GM23338 (cell line): Measurements from ENCODE around the gene GOLGA8B. TPM values are rescaled to one million over a fixed set of nuclear protein-coding genes. Genes with fewer than 3 reads are reported as not detected.
A peak's percentile ranks its signal among the peaks of the same experiment; 100 is the strongest.
"Not testable (repeated sequence)": the region's sequence is repeated elsewhere in the genome, so short reads cannot be mapped to it uniquely, and the experiment has no call there.

Source experiments
- ATAC-seq: fragments of 200-7000 bp; cut with Tn5 transposase; 3 replicates; pipeline ENCODE4 v1.9.1; 2020
- DNase-seq: peaks from one replicate; pipeline ENCODE4 v3.0.0-alpha.2; 2015; ENCODE audit warnings: low spot score
- H2AFZ ChIP-seq: fragments of 200-600 bp; sonication (generic); 2 replicates; pipeline ENCODE4 v1.8.0; 2016; ENCODE audit warnings: antibody characterized with exemption, mild to moderate bottlenecking, moderate library complexity
- H3F3A ChIP-seq: fragments of 200-600 bp; sonication (generic); replicated peaks from 2 replicates; pipeline ENCODE4 v1.8.0; 2017; ENCODE audit warnings: antibody characterized with exemption, mixed run types, low read depth
- H3K27ac ChIP-seq: fragments of 200-600 bp; sonication (generic); 2 replicates; pipeline ENCODE4 v1.6.1; 2016; ENCODE audit warnings: low read depth
- H3K27me3 ChIP-seq: fragments of 200-600 bp; sonication (generic); 2 replicates; pipeline ENCODE4 v1.8.0; 2016; ENCODE audit warnings: mild to moderate bottlenecking, mixed run types, moderate library complexity; ENCODE audit not compliant: insufficient read depth
- H3K36me3 ChIP-seq: fragments of 200-600 bp; sonication (generic); 2 replicates; pipeline ENCODE4 v1.8.0; 2016; ENCODE audit warnings: mild to moderate bottlenecking; ENCODE audit not compliant: insufficient read depth
- H3K4me1 ChIP-seq: fragments of 200-600 bp; sonication (generic); 2 replicates; pipeline ENCODE4 v1.8.0; 2016; ENCODE audit warnings: mild to moderate bottlenecking, moderate library complexity; ENCODE audit not compliant: insufficient read depth
- H3K4me2 ChIP-seq: fragments of 200-600 bp; sonication (generic); 2 replicates; pipeline ENCODE4 v1.7.1; 2017; ENCODE audit warnings: mixed run types
- H3K4me3 ChIP-seq: fragments of 200-600 bp; sonication (generic); 2 replicates; pipeline ENCODE4 v1.6.1; 2016; ENCODE audit warnings: mixed run types
- H3K79me2 ChIP-seq: fragments of 200-600 bp; sonication (generic); replicated peaks from 2 replicates; pipeline ENCODE4 v1.8.0; 2017; ENCODE audit warnings: mild to moderate bottlenecking; ENCODE audit not compliant: insufficient read depth
- H3K9me2 ChIP-seq: fragments of 200-600 bp; sonication (generic); 2 replicates; pipeline ENCODE4 v1.8.0; 2017; ENCODE audit not compliant: insufficient read depth
- H4K20me1 ChIP-seq: fragments of 200-600 bp; sonication (generic); replicated peaks from 2 replicates; pipeline ENCODE4 v1.8.0; 2017; ENCODE audit warnings: mild to moderate bottlenecking; ENCODE audit not compliant: insufficient read depth
- H3K27ac Mint-ChIP-seq: 2 replicates; pipeline ENCODE4 v1.8.0; 2020; ENCODE audit warnings: inconsistent platforms, mild to moderate bottlenecking, moderate library complexity, mixed read lengths
- H3K27me3 Mint-ChIP-seq: 3 replicates; pipeline ENCODE4 v1.8.0; 2022; ENCODE audit warnings: low read depth, mild to moderate bottlenecking, moderate library complexity, mixed read lengths, inconsistent platforms; ENCODE audit not compliant: insufficient read depth, poor library complexity
- H3K36me3 Mint-ChIP-seq: 3 replicates; pipeline ENCODE4 v1.8.0; 2021; ENCODE audit warnings: low read depth, mild to moderate bottlenecking, inconsistent platforms, moderate library complexity, mixed read lengths
- H3K4me1 Mint-ChIP-seq: 3 replicates; pipeline ENCODE4 v1.8.0; 2020; ENCODE audit warnings: mild to moderate bottlenecking, inconsistent platforms, mixed read lengths
- H3K4me3 Mint-ChIP-seq: 3 replicates; pipeline ENCODE4 v1.8.0; 2021; ENCODE audit warnings: moderate library complexity, mild to moderate bottlenecking, inconsistent platforms, mixed read lengths
- H3K9me3 Mint-ChIP-seq: 3 replicates; pipeline ENCODE4 v1.8.0; 2020; ENCODE audit warnings: moderate library complexity, mild to moderate bottlenecking, inconsistent platforms, mixed read lengths
- CREB1 ChIP-seq: fragments of 250-450 bp; sonication (Bioruptor Pico); IDR thresholded peaks from 2 replicates; pipeline ENCODE4 v1.5.0; 2020; ENCODE audit warnings: low read depth, mild to moderate bottlenecking, moderate library complexity
- JUNB ChIP-seq: IDR thresholded peaks from one replicate; pipeline ENCODE4 v1.6.1; 2016; ENCODE audit warnings: antibody characterized with exemption; ENCODE audit not compliant: unreplicated experiment
- POLR2AphosphoS5 ChIP-seq: IDR thresholded peaks from 2 replicates; pipeline ENCODE4 v1.6.1; 2016; ENCODE audit warnings: antibody characterized with exemption, low read depth
- ZNF114 ChIP-seq: fragments of 250-450 bp; sonication (Bioruptor Pico); IDR thresholded peaks from 2 replicates; pipeline ENCODE4 v1.5.0; 2020; ENCODE audit warnings: mild to moderate bottlenecking, moderate library complexity
- ZNF331 ChIP-seq: fragments of 250-450 bp; sonication (Bioruptor Pico); IDR thresholded peaks from 2 replicates; pipeline ENCODE4 v1.5.0; 2020; ENCODE audit warnings: low read depth, mild to moderate bottlenecking, moderate library complexity
- polyA plus RNA-seq: library from polyadenylated mRNA; unstranded; fragments of >200 nt; fragmentation: Nextera tagmentation; extraction: Ambion mirVana; gene quantifications from 2 replicates; pipeline ENCODE4 v1.2.1, GENCODE V29; 2016
- total RNA-seq: library from RNA; depleted of rRNA; stranded (reverse); fragments of >200 nt; shearing (Covaris generic); gene quantifications from 2 replicates; pipeline ENCODE4 v1.2.3, GENCODE V29; 2014
- TF ChIP-seq, protein P1 (sequence below): fragments of 250-450 bp; sonication (Bioruptor Pico); IDR thresholded peaks from 2 replicates; pipeline ENCODE4 v1.5.0; 2020; ENCODE audit warnings: mild to moderate bottlenecking, moderate library complexity
- TF ChIP-seq, protein P2 (sequence below), 2 experiments: fragments of 200-600 bp in 1 of 2; sonication (generic) in 1 of 2; conservative IDR thresholded peaks; 2 replicates each; pipeline versions ENCODE4 v1.5.1 to v1.6.1; 2016 to 2017; ENCODE audit warnings: antibody characterized with exemption in 2 of 2, low read depth in 2 of 2, mild to moderate bottlenecking in 2 of 2, moderate library complexity in 1 of 2

The GOLGA8B gene
- total and polyA plus RNA-seq, 2 experiments from 2014 or later: 44.9 to 50.2 TPM

GRCh38 chr15:34591306-34591705 is 7.9 kb upstream of the GOLGA8B start:
- H3K36me3 Mint-ChIP-seq: no peaks in the 10 kb centered on the region
- peaks cover 6% of the 10 kb centered on the region for H3K27me3 Mint-ChIP-seq
- H3K4me1 Mint-ChIP-seq: peaks cover 5% of the 10 kb centered on the region
- Histone ChIP-seq H3F3A (no peaks in the 10 kb centered on the region), H3K27ac (no peak overlapping the region), H3K4me2 (no peak overlapping the region), H3K79me2 (no peaks in the 10 kb centered on the region), H3K36me3 (no peaks in the 10 kb centered on the region), H3K27me3 (no peaks in the 10 kb centered on the region), H3K4me1 (no peaks in the 10 kb centered on the region), H4K20me1 (no peaks in the 10 kb centered on the region), H3K9me2 (no peaks in the 10 kb centered on the region), H3K4me3 (no peak overlapping the region), H2AFZ (peak overlapping the region; percentile 80)
- no peak overlapping the region for H3K4me3 Mint-ChIP-seq
- no peak overlapping the region for H3K27ac Mint-ChIP-seq
- ATAC-seq (no peak), DNase-seq (no peak)
- no peaks in the 10 kb centered on the region; the same call in 2 of the 3 replicates for H3K9me3 Mint-ChIP-seq
- TF ChIP-seq, protein P1, sequence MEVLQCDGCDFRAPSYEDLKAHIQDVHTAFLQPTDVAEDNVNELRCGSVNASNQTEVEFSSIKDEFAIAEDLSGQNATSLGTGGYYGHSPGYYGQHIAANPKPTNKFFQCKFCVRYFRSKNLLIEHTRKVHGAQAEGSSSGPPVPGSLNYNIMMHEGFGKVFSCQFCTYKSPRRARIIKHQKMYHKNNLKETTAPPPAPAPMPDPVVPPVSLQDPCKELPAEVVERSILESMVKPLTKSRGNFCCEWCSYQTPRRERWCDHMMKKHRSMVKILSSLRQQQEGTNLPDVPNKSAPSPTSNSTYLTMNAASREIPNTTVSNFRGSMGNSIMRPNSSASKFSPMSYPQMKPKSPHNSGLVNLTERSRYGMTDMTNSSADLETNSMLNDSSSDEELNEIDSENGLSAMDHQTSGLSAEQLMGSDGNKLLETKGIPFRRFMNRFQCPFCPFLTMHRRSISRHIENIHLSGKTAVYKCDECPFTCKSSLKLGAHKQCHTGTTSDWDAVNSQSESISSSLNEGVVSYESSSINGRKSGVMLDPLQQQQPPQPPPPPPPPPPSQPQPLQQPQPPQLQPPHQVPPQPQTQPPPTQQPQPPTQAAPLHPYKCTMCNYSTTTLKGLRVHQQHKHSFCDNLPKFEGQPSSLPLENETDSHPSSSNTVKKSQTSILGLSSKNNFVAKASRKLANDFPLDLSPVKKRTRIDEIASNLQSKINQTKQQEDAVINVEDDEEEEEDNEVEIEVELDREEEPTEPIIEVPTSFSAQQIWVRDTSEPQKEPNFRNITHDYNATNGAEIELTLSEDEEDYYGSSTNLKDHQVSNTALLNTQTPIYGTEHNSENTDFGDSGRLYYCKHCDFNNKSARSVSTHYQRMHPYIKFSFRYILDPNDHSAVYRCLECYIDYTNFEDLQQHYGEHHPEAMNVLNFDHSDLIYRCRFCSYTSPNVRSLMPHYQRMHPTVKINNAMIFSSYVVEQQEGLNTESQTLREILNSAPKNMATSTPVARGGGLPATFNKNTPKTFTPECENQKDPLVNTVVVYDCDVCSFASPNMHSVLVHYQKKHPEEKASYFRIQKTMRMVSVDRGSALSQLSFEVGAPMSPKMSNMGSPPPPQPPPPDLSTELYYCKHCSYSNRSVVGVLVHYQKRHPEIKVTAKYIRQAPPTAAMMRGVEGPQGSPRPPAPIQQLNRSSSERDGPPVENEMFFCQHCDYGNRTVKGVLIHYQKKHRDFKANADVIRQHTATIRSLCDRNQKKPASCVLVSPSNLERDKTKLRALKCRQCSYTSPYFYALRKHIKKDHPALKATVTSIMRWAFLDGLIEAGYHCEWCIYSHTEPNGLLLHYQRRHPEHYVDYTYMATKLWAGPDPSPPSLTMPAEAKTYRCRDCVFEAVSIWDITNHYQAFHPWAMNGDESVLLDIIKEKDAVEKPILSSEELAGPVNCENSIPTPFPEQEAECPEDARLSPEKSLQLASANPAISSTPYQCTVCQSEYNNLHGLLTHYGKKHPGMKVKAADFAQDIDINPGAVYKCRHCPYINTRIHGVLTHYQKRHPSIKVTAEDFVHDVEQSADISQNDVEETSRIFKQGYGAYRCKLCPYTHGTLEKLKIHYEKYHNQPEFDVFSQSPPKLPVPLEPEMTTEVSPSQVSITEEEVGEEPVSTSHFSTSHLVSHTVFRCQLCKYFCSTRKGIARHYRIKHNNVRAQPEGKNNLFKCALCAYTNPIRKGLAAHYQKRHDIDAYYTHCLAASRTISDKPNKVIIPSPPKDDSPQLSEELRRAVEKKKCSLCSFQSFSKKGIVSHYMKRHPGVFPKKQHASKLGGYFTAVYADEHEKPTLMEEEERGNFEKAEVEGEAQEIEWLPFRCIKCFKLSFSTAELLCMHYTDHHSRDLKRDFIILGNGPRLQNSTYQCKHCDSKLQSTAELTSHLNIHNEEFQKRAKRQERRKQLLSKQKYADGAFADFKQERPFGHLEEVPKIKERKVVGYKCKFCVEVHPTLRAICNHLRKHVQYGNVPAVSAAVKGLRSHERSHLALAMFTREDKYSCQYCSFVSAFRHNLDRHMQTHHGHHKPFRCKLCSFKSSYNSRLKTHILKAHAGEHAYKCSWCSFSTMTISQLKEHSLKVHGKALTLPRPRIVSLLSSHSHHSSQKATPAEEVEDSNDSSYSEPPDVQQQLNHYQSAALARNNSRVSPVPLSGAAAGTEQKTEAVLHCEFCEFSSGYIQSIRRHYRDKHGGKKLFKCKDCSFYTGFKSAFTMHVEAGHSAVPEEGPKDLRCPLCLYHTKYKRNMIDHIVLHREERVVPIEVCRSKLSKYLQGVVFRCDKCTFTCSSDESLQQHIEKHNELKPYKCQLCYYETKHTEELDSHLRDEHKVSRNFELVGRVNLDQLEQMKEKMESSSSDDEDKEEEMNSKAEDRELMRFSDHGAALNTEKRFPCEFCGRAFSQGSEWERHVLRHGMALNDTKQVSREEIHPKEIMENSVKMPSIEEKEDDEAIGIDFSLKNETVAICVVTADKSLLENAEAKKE: no peak
- no peak for TF ChIP-seq POLR2AphosphoS5
- no peak for TF ChIP-seq CREB1
- no peak for TF ChIP-seq ZNF114 (CRISPR knock-in tag)

DNA sequence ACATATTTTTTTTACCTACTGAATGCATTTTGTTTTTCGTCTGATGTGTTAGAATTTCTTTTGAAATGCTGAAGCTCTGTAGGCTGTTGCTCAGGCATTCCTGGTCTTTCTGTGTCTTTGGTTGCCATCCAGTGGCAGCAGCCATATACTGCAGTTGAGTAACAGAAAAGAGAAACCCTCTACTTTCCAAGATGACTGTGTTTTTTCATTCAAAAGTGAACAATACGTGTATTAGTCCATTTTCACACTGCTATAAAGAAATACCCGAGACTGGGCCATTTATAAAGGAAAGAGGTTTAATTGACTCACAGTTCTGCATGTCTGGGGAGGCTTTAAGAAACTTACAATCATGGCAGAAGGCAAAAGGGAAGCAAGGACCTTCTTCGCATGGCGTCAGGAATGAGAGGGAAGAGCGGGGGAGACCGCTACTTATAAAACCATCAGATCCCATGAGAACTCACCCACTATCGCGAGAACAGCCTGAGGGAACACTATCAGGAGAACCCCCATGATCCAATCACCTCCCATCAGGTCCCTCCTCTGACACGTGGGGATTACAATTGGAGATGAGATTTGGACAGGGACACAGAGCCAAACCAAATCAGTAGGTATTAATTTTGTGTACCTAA is 4.7 kb upstream of the GOLGA8B start:
- peak; percentile 92 for TF ChIP-seq ZNF114 (CRISPR knock-in tag)
- TF ChIP-seq CREB1: no peak; the same call in 1 of the 2 replicates
- TF ChIP-seq, protein P2, sequence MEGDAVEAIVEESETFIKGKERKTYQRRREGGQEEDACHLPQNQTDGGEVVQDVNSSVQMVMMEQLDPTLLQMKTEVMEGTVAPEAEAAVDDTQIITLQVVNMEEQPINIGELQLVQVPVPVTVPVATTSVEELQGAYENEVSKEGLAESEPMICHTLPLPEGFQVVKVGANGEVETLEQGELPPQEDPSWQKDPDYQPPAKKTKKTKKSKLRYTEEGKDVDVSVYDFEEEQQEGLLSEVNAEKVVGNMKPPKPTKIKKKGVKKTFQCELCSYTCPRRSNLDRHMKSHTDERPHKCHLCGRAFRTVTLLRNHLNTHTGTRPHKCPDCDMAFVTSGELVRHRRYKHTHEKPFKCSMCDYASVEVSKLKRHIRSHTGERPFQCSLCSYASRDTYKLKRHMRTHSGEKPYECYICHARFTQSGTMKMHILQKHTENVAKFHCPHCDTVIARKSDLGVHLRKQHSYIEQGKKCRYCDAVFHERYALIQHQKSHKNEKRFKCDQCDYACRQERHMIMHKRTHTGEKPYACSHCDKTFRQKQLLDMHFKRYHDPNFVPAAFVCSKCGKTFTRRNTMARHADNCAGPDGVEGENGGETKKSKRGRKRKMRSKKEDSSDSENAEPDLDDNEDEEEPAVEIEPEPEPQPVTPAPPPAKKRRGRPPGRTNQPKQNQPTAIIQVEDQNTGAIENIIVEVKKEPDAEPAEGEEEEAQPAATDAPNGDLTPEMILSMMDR (conservative IDR thresholded peaks at IDR 0.05; ENCODE audit: low read depth in 2 of 2): peak; percentile 88 to 91
- no peak for TF ChIP-seq ZNF331 (CRISPR knock-in tag)
- no peak for TF ChIP-seq JUNB
- peak; percentile 54; the same call in 1 of the 2 replicates for TF ChIP-seq POLR2AphosphoS5
- Histone ChIP-seq H3K36me3 (no peaks in the 10 kb centered on the region), H3K79me2 (no peaks in the 10 kb centered on the region), H3F3A (no peaks in the 10 kb centered on the region), H4K20me1 (no peaks in the 10 kb centered on the region), H3K4me2 (peak overlapping the region; percentile 30; the same call in 1 of the 2 replicates), H3K9me2 (no peaks in the 10 kb centered on the region), H2AFZ (no peak overlapping the region), H3K27ac (no peak overlapping the region), H3K27me3 (peaks cover 26% of the 10 kb centered on the region), H3K4me1 (0 out of 2 replicates have a peak, but pooled peaks cover 4% of the 10 kb centered on the region), H3K4me3 (0 out of 2 replicates have a peak overlapping the region, but pooled peaks have one; percentile 11)
- DNase-seq: peak; percentile 82
- Mint-ChIP-seq H3K9me3 (no peaks in the 10 kb centered on the region; the same call in 2 of the 3 replicates), H3K4me1 (peaks cover 18% of the 10 kb centered on the region), H3K27me3 (peaks cover 17% of the 10 kb centered on the region), H3K4me3 (peak overlapping the region; percentile 65), H3K36me3 (no peaks in the 10 kb centered on the region), H3K27ac (peak overlapping the region; percentile 91)
- peak; percentile 30 for ATAC-seq

DNA sequence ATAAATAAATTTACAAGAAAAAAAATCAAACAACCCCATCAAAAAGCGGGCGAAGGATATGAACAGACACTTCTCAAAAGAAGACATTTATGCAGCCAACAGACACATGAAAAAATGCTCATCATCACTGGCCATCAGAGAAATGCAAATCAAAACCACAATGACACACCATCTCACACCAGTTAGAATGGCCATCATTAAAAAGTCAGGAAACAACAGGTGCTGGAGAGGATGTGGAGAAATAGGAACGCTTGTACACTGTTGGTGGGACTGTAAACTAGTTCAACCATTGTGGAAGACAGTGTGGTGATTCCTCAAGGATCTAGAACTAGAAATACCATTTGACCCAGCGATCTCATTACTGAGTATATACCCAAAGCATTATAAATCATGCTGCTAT is 2.5 kb upstream of the GOLGA8B start:
- ATAC-seq, H4K20me1 ChIP-seq, H3K9me3 Mint-ChIP-seq, H3K36me3 ChIP-seq, H3K27ac Mint-ChIP-seq, H3K27ac ChIP-seq, H3K4me1 ChIP-seq, H3K36me3 Mint-ChIP-seq, H3K9me2 ChIP-seq, H3F3A ChIP-seq, DNase-seq, H3K4me2 ChIP-seq, H2AFZ ChIP-seq, H3K79me2 ChIP-seq, H3K4me3 ChIP-seq, H3K4me3 Mint-ChIP-seq: not testable (repeated sequence)
- H3K27me3 ChIP-seq: peaks cover 31% of the 10 kb centered on the region
- Mint-ChIP-seq H3K27me3 (peaks cover 28% of the 10 kb centered on the region), H3K4me1 (peaks cover 22% of the 10 kb centered on the region)
